Measurements from ENCODE around the gene NKRF. TPM values are rescaled to one million over a fixed set of nuclear protein-coding genes. Genes with fewer than 3 reads are reported as not detected.
A peak's percentile ranks its signal among the peaks of the same experiment; 100 is the strongest.

NKRF gene
- total and polyA plus RNA-seq, 9 of the 15 experiments (the other 6 are each of a cell fraction or from before 2014, with no cell fraction given) = 8.9 to 31.9 (median 19.0) TPM

DNA sequence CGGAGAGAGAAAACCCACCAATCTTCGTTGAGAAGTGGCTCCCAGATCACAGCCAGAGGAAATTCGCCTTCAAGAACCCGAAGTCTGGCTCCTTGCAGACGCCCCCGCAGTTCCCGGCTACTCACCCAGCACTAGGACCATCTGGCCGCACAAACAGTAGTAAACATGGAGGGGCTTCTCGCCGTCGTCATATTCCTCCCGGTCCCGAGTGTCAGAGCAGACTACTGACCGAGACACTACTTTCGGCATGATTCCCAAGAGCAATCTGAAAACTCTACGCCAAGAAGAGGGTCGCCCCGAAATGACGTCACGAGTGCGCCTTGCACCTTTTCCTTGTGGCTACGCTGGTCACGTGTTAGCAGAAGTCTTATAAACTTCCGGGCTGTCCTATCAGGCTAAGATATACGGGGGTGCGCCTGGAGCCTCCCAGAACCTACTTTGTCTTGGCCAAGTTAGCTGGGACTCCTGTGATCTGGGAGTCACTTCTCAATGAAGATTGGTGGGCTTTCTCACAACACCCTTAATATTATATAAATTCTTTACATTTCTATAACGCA, 41.0 kb downstream of the NKRF start, which contains the start of gene STEEP1 (continued):
- TF ChIP-seq, protein P1, sequence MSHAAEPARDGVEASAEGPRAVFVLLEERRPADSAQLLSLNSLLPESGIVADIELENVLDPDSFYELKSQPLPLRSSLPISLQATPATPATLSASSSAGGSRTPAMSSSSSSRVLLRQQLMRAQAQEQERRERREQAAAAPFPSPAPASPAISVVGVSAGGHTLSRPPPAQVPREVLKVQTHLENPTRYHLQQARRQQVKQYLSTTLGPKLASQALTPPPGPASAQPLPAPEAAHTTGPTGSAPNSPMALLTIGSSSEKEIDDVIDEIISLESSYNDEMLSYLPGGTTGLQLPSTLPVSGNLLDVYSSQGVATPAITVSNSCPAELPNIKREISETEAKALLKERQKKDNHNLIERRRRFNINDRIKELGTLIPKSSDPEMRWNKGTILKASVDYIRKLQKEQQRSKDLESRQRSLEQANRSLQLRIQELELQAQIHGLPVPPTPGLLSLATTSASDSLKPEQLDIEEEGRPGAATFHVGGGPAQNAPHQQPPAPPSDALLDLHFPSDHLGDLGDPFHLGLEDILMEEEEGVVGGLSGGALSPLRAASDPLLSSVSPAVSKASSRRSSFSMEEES (CRISPR knock-in tag; IDR thresholded peaks at IDR 0.05) = peak; percentile 95
- TF ChIP-seq SREBF1 (IDR thresholded peaks at IDR 0.05; ENCODE audit: borderline replicate concordance, low read depth, low read length) (peak; percentile 79), MBD2 (IDR thresholded peaks at IDR 0.05; ENCODE audit: borderline replicate concordance, low read depth) (peak; percentile 86; the same call in 1 of the 2 replicates), ZNF316 (IDR thresholded peaks at IDR 0.05) (no peak), CTBP1 (IDR thresholded peaks at IDR 0.05; ENCODE audit: borderline replicate concordance) (0 out of 2 replicates have a peak, but pooled peaks have one; percentile 14), JUNB (CRISPR knock-in tag; conservative IDR thresholded peaks at IDR 0.05) (0 out of 2 replicates have a peak, but pooled peaks have one; percentile 23), JUN (IDR thresholded peaks at IDR 0.05; ENCODE audit: borderline replicate concordance, low read depth, low read length) (peak; percentile 37; the same call in 1 of the 2 replicates), JUN (CRISPR knock-in tag; IDR thresholded peaks at IDR 0.05; ENCODE audit: borderline replicate concordance) (no peak), CC2D1A (IDR thresholded peaks at IDR 0.05) (peak; percentile 59; the same call in 1 of the 2 replicates), TBP (optimal IDR thresholded peaks at IDR 0.05; ENCODE audit: low read depth, low read length) (peak; percentile 66), BHLHE40 (IDR thresholded peaks at IDR 0.05; ENCODE audit: low read length) (peak; percentile 93), SP1 (CRISPR knock-in tag; IDR thresholded peaks at IDR 0.05) (peak; percentile 64; the same call in 1 of the 2 replicates)
- TF ChIP-seq, protein P2, sequence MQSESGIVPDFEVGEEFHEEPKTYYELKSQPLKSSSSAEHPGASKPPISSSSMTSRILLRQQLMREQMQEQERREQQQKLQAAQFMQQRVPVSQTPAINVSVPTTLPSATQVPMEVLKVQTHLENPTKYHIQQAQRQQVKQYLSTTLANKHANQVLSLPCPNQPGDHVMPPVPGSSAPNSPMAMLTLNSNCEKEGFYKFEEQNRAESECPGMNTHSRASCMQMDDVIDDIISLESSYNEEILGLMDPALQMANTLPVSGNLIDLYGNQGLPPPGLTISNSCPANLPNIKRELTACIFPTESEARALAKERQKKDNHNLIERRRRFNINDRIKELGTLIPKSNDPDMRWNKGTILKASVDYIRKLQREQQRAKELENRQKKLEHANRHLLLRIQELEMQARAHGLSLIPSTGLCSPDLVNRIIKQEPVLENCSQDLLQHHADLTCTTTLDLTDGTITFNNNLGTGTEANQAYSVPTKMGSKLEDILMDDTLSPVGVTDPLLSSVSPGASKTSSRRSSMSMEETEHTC (IDR thresholded peaks at IDR 0.05) = 0 out of 2 replicates have a peak, but pooled peaks have one; percentile 49
- TF ChIP-seq, protein P3, sequence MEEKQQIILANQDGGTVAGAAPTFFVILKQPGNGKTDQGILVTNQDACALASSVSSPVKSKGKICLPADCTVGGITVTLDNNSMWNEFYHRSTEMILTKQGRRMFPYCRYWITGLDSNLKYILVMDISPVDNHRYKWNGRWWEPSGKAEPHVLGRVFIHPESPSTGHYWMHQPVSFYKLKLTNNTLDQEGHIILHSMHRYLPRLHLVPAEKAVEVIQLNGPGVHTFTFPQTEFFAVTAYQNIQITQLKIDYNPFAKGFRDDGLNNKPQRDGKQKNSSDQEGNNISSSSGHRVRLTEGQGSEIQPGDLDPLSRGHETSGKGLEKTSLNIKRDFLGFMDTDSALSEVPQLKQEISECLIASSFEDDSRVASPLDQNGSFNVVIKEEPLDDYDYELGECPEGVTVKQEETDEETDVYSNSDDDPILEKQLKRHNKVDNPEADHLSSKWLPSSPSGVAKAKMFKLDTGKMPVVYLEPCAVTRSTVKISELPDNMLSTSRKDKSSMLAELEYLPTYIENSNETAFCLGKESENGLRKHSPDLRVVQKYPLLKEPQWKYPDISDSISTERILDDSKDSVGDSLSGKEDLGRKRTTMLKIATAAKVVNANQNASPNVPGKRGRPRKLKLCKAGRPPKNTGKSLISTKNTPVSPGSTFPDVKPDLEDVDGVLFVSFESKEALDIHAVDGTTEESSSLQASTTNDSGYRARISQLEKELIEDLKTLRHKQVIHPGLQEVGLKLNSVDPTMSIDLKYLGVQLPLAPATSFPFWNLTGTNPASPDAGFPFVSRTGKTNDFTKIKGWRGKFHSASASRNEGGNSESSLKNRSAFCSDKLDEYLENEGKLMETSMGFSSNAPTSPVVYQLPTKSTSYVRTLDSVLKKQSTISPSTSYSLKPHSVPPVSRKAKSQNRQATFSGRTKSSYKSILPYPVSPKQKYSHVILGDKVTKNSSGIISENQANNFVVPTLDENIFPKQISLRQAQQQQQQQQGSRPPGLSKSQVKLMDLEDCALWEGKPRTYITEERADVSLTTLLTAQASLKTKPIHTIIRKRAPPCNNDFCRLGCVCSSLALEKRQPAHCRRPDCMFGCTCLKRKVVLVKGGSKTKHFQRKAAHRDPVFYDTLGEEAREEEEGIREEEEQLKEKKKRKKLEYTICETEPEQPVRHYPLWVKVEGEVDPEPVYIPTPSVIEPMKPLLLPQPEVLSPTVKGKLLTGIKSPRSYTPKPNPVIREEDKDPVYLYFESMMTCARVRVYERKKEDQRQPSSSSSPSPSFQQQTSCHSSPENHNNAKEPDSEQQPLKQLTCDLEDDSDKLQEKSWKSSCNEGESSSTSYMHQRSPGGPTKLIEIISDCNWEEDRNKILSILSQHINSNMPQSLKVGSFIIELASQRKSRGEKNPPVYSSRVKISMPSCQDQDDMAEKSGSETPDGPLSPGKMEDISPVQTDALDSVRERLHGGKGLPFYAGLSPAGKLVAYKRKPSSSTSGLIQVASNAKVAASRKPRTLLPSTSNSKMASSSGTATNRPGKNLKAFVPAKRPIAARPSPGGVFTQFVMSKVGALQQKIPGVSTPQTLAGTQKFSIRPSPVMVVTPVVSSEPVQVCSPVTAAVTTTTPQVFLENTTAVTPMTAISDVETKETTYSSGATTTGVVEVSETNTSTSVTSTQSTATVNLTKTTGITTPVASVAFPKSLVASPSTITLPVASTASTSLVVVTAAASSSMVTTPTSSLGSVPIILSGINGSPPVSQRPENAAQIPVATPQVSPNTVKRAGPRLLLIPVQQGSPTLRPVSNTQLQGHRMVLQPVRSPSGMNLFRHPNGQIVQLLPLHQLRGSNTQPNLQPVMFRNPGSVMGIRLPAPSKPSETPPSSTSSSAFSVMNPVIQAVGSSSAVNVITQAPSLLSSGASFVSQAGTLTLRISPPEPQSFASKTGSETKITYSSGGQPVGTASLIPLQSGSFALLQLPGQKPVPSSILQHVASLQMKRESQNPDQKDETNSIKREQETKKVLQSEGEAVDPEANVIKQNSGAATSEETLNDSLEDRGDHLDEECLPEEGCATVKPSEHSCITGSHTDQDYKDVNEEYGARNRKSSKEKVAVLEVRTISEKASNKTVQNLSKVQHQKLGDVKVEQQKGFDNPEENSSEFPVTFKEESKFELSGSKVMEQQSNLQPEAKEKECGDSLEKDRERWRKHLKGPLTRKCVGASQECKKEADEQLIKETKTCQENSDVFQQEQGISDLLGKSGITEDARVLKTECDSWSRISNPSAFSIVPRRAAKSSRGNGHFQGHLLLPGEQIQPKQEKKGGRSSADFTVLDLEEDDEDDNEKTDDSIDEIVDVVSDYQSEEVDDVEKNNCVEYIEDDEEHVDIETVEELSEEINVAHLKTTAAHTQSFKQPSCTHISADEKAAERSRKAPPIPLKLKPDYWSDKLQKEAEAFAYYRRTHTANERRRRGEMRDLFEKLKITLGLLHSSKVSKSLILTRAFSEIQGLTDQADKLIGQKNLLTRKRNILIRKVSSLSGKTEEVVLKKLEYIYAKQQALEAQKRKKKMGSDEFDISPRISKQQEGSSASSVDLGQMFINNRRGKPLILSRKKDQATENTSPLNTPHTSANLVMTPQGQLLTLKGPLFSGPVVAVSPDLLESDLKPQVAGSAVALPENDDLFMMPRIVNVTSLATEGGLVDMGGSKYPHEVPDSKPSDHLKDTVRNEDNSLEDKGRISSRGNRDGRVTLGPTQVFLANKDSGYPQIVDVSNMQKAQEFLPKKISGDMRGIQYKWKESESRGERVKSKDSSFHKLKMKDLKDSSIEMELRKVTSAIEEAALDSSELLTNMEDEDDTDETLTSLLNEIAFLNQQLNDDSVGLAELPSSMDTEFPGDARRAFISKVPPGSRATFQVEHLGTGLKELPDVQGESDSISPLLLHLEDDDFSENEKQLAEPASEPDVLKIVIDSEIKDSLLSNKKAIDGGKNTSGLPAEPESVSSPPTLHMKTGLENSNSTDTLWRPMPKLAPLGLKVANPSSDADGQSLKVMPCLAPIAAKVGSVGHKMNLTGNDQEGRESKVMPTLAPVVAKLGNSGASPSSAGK (IDR thresholded peaks at IDR 0.05) = peak; percentile 13; the same call in 1 of the 2 replicates
